GM23248 (cell line): ENCODE results near the gene MAN1B1.

Experiments
- EZH2 ChIP-seq: fragments of 200-600 bp; sonication (generic); IDR thresholded peaks from 2 replicates; pipeline ENCODE4 v1.6.1; 2018; ENCODE audit warnings: antibody characterized with exemption, mild to moderate bottlenecking; ENCODE audit not compliant: insufficient read depth, poor library complexity, severe bottlenecking
- EZH2phosphoT487 ChIP-seq: fragments of 200-600 bp; sonication (generic); IDR thresholded peaks from 2 replicates; pipeline ENCODE4 v1.6.1; 2018; ENCODE audit warnings: antibody characterized with exemption, moderate library complexity, mild to moderate bottlenecking, low read depth; ENCODE audit not compliant: insufficient read depth

DNA sequence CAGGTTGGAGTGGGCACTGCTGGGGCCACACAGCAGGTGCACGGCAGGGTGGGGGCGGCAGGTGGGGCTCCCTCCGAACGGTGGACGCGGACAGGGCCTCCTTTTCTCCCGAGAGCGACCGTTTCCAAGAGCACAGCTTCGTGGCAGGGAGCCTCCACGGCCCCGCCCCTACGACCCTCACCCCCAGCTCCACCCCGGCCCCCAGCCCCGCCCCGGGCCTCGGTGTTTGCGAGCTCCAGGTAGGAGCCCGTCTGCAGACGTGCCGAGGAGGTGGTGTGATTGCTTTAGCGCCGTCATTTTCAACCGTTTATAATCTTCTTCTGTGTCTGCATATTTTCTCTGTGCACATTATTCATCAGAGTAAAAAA lies 61.0 kb downstream of the MAN1B1 start:
- TF ChIP-seq EZH2phosphoT487 (no peak), EZH2 (no peak)
